NCI-H226 (cell line): ENCODE results near the gene HCRTR1.
A peak's percentile ranks its signal among the peaks of the same experiment; 100 is the strongest.

ENCODE experiments used
- DNase-seq: peaks from one replicate; pipeline ENCODE4 v3.0.0-alpha.2; 2015

Gene HCRTR1

DNA sequence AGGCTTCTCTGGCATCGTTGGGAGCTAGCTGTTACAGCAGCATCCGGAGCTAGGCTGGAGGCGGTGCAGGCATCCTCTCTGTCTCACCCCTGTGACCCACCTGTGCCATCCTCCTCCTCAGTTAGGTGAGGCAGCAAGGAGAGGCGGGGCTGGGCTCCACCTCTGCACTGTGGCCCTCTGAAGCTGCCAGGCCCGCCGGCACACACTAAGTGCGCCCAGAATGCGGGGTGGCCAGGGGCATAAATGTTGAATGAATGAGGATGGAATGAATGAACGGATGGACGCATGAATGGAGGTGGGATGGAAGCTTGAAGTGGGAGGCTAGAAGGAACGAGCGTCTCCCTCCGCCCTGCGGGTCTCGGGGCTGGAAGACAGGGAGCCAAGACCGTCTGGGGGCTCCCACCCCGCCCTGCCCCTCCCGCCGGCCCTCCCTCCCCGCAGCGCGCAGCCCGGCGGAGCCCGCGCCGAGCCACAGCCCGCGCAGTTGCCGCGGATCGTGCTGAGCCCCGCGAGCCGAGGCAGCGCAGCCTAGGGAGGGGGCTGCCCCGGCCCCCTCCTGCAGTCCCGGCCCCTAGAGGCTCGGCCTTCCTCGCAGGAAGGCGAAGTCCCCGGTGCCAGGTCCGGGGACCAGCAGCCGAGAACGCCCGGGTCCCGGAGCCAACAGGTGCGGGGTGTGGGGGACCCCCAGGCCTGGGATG, at the start of gene HCRTR1:
HCRTR1 (plus strand) TSS at position 472 of the 698 bp plus-strand sequence. CDS start 1,504 bp downstream, outside the sequence.
- DNase-seq, result no peak

DNA sequence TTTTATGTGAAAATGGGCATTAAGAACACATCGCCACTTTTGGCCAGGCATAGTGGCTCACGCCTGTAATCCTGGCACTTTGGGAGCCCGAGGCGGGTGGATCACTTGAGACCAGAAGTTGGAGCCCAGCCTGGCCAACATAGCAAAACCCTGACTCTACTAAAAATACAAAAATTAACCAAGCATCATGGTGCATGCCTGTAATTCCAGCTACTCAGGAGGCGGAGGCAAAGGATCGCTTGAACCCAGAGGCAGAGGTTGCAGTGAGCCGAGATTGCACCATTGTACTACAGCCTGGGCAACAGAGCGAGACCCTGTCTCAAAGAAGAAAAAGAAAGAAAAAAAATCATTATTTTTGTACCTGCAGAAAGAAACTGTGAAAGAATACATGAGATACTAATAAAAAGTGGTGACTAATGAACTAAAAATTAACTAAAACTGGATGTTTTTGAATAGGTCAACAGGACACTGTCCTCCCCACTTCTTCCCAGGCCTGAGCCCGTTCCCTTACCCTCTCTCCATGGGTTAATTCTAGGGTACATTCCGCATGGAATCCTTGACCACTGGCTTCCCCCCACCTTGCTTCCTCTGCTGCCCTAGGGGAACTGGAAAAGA, 49.4 kb upstream of the HCRTR1 start:
- no peak for DNase-seq

DNA sequence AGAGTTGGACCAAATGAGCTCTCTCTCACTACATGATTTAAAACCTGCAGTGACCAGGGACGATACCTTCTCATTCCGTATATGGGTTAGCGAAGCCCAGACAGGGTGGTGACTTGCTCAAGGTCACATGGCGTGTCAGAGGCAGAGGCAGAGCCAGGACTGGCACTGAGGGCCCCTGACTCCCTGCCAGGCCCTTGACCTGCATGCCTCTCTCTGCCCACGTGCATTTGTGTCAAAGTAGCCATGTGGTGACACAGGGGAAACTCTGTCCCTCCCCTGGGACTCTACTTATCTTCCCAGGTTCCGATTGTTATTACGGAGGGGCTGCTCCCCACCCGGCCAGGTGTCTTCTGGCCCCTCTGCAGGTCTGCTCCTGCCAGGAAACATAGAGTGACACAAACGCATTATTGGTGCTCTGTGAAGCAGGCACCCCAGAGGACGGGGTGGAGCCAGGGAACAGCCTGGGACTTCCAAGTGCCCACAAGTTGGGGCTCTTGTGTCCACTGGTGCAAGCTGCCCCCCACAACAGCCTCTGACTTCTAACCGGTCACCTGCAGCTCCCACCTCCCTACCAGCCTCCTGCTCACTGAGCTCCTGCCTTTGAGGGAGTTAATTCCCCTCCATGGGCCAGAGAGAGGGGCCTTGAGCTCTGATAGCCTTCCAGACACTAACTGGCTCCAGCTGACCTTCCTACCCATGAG, 48.4 kb upstream of the HCRTR1 start:
- no peak for DNase-seq

DNA sequence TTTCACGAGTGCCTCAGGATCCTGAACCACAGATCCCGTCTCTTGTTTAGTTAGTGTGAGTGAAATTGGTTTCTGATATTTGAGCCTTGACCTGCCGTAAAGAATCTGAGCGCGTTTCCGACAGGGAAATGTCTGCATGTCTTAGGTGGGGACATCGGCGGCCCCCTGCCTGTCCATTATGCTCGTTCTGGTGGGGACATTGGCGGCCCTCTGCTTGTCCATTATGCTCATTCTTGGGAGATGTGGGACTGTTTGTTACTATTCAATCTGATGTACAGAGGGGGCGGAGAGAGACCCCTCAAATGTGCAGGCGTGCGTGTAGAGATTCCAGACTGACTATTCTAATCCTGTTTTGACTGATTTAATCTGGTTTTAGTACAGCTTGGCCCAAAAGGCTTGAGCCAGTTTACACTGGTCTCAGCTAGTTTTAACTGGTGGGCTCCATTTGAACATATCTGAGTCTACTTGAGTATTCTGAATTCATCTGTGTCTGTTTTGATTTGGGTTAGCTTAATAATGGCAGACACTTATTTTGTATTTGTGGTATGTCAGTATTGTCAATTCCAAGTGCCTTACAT, 47.8 kb upstream of the HCRTR1 start:
- DNase-seq, result no peak

DNA sequence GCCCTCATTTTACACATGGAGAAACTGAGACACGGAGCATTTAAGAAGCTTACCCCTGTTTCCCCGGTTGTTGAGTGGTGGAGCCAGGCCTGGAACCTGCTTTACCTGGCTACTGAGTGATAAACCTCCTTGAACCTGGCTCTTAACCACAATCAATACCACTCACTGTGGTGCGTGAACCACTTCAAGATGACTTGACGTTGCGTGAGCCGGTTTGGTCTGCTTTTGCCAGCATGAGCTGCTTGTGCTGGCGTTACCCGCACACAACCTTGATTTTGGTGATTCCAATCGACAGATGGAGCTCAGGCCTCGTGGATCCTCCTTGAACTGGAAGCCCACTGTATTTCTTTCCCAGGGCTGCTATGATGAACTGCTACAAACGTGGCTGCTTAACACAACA, 47.3 kb upstream of the HCRTR1 start:
- no peak for DNase-seq

DNA sequence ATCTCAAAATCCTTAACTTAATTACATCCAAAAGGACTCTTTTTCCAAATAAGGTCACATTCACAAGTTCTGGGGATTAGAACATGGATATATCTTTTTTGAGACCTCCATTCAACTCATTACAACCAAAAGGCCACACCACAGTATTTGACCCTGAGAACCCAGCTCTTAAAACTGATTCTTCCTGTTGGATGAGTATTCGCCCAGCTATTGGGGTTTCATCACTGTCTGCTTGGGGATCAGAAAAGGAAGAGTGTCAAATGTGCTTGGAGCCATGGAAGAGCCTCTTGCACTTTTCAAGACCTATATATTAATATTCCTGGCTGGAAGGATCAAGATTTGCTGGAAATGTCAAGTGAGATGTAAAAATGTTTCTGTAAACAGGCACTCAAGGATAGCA, 46.6 kb upstream of the HCRTR1 start:
- no peak for DNase-seq

DNA sequence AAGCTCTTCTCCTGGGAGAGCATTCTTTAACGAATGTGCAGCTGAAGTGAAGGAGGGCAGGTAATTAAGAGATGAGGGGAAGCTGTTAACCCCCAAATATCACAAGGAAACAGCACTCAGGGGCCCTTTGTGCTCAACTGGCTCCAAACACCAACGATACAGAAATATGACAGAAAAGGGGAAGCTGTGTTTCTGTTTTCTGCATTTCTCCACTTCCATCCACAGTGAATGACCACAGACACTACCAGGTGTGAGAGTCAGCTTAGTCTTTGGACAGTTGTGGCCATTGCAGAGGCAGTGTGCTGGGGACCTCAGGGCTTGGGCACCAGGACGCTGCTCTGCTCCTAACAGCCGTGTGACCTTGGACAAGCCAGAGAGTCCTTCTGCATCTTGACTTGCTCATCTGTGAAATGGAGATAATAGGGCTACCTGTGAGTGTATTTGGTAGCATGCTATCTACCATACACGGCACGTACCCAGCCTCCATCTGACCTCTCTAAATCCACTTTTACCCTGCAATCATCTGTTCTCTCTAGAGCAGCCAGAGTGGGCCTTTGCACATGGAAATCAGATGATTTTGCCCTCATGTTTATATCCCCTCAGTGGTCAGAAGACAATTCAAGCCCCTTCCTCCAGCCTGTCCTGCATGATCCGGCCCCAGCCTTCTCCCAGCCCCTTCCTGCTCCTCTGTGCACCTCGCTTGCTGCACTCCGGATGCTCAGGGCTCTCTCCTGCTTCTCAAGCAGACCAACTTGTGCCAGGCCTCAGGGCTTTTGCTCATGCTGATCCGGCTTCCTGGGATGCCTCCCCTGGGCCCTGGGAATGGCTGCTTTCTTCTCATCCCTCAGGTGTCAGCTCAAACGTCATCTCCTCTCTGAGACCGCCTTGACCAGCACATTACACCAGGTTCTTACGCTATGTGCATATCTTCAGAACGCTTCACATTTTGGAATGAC, 45.9 kb upstream of the HCRTR1 start:
- no peak for DNase-seq

DNA sequence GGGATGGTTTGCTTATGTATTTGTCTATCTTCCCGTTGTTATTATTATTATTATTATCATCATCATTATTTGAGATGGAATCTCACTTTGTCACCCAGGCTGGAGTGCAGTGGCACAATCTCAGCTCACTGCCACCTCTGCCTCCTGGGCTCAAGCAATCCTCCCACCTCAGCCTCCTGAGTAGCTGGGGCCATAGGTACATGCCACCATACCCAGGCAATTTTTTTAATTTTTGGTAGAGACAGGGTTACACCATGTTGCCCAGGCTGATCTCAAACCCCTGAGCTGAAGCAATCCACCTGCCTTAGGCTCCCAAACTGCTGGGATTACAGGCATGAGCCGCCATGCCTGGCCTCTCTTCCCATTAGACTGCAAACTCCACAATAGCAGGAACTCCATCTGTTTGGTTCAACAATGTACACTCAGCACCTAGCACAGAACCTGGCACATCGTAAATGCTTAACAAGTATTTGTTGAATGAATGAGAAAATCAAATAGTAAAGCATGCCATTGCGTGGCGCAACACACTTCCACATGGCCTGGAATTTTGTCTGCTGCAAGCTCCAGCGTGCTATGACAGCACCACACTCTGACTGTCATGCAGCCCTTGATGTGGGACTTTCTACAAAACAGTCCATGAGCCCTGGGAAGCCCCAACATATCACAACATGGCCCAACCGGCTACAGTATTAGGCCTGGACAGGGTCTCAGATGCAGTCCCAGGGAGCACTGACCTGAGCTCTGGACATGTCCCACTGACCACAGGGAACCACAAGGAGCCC, 45.0 kb upstream of the HCRTR1 start:
- no peak for DNase-seq

DNA sequence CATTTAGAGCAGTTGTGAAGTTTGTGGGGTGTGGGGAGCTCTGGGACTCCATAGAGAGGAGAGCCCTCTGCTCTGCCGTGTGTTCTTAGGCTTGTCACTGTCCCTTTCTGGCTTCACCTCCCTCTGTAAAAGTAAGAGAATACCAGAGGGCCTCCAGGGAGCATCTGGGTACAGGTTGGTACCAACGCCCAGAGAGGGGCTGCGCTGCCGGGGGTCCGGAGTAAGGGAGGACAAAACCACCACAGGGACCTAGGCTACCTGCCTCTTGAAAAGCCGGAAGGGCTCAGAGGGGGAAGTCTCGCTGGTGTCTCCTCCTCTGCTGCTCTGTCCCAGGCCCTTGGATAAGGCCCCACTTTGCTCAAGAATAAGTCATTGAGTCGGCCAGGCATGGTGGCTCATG, 44.2 kb upstream of the HCRTR1 start:
- no peak for DNase-seq

DNA sequence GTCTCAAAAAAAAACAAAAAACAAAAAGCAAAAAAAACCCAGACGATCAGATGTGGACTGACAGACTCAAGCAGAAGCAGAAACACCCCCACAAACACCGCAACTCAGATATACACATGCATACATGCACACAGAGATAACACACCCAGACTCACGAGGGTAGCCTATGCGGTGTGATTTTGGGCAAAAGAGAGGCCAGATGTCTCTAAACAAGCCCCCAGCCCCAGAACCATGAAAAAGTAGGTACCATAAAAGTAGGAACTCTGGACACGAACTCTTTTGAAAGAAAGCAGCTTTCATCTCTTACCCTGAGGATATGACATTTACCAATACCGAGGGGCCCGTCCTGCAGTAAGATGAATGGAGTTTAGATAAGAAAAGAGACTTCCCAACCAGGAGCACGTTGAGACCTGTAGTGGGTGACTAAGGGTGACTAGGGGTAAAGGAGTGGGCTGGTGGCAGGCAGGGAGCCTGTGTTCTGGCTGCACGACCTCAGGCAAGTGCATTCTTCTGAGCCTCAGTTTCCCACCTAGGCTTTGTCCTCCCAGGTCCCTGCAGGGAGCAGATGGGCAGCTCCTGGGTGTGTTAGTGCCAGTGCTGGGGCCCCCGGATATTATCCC, 42.6 kb upstream of the HCRTR1 start:
- no peak for DNase-seq

DNA sequence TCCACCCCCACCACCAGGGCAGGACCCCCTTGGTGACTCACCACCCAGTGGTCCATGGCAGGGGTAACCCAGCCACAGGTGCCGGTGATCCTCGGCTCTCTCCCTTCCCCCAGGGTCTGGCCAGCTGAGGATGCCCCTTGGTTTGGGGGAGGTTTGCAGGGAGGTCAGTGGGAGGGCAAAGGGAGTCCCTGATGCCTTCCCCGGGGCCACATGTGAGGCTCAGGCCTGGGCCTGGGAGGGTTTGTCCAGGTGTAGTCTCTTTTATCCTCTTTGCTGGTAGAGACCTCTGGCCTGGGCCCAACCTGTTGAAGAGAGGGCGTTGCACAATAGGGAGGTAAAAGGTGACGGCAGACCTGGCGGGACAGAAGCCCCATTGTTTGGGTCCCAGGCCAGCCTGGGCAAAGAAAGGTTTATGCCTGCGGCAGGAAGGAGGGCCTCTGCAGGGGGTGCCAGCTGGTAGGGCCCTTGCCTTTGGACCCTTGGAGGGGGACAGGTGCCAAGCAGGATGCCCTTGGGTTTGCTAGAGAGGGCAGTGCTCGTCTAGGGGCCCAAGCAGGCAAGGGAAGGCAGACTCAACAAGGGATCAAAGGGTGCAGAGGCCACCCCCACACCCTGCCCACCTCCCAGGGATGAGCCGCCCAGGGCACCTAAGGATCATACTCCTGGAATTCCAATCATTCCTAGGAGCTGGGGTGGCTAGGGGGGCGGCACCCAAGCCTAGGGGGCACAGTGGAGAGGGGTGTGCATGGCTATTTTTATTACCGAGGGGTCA, 41.9 kb upstream of the HCRTR1 start:
- DNase-seq, result peak; percentile 79

DNA sequence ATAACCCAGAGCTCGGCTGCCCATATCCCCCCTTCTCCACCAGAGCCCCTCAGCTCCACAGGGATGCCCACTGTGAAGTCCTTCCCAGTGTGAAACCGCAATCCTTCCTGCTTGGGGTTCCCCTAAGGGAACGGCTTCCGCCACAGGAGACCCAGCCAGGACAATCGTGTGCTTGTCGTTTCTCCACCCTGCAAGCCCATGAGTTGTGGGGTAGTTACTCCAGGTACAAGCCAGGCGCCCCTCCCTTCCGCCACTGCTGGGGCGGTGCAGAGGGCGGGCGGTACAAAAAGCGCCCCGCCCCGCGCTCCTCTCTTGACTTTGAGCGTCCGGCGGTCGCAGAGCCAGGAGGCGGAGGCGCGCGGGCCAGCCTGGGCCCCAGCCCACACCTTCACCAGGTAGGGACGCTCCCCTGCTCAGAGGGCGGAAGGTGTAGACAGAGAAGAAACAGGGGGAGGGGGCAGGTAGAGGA, 41.3 kb upstream of the HCRTR1 start, which contains the start of gene TINAGL1:
TINAGL1 (plus strand) TSS at position 315 of the 469 bp plus-strand sequence. CDS start 634 bp downstream, outside the sequence.
- peak; percentile 86 for DNase-seq

DNA sequence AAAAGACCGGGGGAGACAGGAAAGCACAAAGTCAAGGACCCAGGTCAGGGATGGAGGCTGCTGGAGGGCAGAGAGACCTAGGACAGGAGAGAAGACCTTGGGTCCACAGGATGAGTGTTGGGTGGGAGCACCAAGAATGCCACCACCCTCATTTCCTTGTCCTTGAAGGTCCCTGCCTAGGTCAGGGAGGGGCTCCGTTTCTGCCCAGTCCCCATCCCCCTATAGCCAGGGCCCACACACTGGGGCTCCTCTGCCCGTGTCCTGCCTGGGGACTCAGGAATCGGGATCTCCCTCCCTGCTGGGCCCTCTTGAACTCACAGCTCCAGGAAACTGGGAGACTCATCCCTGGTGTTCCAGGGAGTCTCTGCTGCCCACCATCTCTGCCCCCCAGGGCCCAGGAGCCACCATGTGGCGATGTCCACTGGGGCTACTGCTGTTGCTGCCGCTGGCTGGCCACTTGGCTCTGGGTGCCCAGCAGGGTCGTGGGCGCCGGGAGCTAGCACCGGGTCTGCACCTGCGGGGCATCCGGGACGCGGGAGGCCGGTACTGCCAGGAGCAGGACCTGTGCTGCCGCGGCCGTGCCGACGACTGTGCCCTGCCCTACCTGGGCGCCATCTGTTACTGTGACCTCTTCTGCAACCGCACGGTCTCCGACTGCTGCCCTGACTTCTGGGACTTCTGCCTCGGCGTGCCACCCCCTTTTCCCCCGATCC, 40.6 kb upstream of the HCRTR1 start:
- DNase-seq, result no peak

DNA sequence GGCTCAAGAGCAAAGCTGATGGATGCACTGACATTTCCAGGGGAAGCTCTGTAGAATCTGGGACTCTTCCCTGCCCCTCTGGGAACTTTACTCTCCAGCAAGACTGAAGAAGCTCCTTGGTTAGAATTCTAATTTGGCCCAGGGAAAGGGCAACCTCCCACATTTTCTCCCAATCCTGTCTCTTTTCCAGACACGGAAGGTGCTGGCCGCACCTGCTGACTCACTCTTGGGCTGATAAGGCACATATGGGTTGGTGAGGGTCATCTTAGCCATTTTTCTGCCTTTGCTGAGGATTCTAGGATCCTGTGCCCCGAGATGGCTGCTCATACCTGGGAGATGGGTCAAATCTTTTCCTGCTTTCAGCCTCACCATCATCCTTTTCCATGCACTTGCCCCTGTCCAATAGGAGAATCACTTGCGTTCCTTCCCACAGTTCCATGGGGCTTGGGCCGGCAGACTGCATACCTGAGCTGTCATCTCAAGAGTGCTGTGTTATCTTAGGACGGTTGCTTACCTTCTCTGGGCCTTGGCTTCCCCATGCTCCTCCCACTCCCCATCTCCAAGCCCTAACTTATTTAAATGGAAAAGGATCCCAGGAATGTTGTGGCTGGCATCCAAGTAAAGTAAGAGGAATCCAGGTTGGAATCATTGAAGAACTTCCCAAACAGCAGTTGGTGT, 39.8 kb upstream of the HCRTR1 start:
- peak; percentile 89 for DNase-seq

DNA sequence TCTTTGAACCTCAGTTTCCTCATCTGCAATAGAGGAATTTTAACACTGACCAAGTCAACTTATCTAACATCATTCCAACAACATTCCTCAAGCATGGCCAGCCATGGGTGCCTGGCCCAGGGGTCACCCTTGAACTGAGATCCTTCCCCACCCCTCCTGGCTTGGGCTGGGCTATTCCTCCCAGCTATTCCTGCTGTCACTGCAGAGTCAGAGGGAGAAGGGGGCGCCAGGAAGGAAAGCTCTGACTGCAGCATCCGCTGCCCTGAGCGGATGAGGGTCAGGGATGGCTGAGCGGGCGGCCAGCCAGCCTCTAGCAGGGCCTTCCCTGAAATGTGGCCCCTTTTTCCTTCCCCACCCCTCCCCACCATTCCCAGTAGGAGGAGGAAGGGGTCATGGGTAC, 38.1 kb upstream of the HCRTR1 start:
- DNase-seq, result no peak

DNA sequence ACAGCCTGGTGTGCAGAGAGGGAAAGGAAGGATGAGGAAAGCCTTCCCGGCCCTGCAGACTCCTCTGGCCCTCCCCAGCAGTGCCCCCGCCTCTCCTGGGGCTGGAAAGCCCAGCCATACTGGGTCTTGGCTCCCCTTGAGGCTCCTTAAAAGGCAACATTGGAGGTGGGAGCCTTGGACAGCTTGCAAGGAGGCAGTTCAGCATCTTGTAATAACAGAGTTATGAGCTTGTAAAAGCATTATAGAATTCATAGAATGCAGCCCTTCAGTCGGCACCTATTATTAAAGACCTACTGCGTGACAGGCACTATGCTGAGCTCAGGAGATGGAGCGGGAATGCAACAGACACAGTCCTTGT, 37.0 kb upstream of the HCRTR1 start:
- DNase-seq, result no peak

DNA sequence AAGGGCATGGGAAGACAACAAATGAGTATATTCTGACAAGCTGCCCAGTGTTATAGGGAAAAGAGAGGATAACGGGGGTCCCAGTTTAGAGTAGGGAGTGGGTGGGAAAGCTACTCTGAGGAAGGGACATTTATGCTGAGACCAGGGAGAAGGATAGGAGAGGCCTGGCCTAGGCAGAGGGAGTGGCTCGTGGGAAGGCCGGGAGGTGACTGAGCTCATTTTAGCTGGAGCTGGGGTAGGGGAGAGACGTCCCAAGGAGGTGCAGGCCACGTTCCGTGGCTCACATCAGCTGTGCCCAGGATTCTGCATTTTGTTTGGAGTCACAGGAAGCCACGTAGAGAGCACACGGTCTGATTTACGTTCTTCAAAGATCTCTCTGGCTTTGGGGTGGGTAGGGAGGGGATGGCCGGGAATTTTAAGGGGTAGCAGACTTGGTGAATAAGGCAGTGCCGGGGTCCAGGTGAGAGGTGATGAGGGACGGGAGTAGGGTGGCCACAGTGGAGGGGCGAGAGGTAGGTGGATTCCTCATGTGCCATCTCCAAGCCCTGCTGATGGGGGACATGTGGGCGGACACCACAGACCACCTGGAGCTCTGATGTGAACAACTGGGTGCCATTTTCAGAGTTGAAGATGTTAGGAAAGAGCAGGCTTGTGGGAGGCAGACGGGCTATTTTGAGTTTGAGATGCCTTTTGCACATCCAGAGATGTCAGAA, 36.4 kb upstream of the HCRTR1 start:
- no peak for DNase-seq
